K562 (cell line): ENCODE results near the gene SYNJ2.
"Not testable (repeated sequence)": the region's sequence is repeated elsewhere in the genome, so short reads cannot be mapped to it uniquely, and the experiment has no call there.

Source experiments
- ESRRA ChIP-seq: fragments of 450-650 bp; IDR thresholded peaks from 2 replicates; pipeline ENCODE4 v1.6.1; 2014; ENCODE audit warnings: low read depth, mild to moderate bottlenecking, moderate library complexity, borderline replicate concordance
- MTF1 ChIP-seq: fragments of 250-450 bp; sonication (Bioruptor Pico); IDR thresholded peaks from 2 replicates; pipeline ENCODE4 v1.9.0; 2021; ENCODE audit warnings: moderate library complexity, mild to moderate bottlenecking, inconsistent platforms, borderline replicate concordance

- TF ChIP-seq MTF1 (CRISPR knock-in tag); ESRRA: not testable (repeated sequence)
Observed at GRCh38 chr6:157940375-157941036, 41.2 kb upstream of the SYNJ2 start.
